Stimulated activated naive CD8-positive, alpha-beta T cell treated with anti-CD3 and anti-CD28 coated beads, Interleukin-15, Interleukin-2, amounts not matched to agents 100 ng/mL and 50 ng/mL, for 24 hours (primary cell): ENCODE measurements around the gene CELF2.

Source experiments
- H3K27ac Mint-ChIP-seq: one replicate; pipeline ENCODE4 v1.8.0; 2021; ENCODE audit warnings: mild to moderate bottlenecking, mixed read lengths
- H3K27me3 Mint-ChIP-seq: one replicate; pipeline ENCODE4 v1.8.0; 2021; ENCODE audit warnings: mixed read lengths
- H3K36me3 Mint-ChIP-seq: one replicate; pipeline ENCODE4 v1.8.0; 2021; ENCODE audit warnings: low read depth, mixed read lengths
- H3K4me1 Mint-ChIP-seq: one replicate; pipeline ENCODE4 v1.8.0; 2021; ENCODE audit warnings: low read depth, mixed read lengths
- H3K4me3 Mint-ChIP-seq: one replicate; pipeline ENCODE4 v1.8.0; 2021; ENCODE audit warnings: mild to moderate bottlenecking, mixed read lengths
- H3K9me3 Mint-ChIP-seq: one replicate; pipeline ENCODE4 v1.8.0; 2021; ENCODE audit warnings: mixed read lengths

Gene CELF2

DNA sequence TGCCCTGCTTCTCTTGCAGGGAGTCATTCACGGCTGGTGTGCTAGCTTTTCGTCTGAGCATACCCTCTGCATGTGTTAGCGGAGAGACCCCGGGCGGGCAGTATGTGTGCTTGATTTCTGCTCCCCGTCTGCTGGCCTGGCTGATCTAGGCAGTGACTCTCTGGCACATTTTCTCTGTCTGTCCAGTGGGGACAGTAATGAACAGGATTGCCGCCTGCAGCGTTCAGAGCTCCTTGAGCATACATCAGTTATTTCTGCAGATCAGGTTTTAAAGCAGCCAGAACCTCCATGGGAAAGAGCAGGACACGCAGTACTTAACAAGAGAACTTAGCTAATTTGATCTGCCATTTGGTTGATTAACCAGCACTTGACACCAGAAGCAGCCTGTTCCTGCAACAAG, 242.5 kb downstream of the CELF2 start:
- Mint-ChIP-seq H3K36me3 (peaks cover 93% of the 10 kb centered on the region), H3K4me3 (no peak overlapping the region)

DNA sequence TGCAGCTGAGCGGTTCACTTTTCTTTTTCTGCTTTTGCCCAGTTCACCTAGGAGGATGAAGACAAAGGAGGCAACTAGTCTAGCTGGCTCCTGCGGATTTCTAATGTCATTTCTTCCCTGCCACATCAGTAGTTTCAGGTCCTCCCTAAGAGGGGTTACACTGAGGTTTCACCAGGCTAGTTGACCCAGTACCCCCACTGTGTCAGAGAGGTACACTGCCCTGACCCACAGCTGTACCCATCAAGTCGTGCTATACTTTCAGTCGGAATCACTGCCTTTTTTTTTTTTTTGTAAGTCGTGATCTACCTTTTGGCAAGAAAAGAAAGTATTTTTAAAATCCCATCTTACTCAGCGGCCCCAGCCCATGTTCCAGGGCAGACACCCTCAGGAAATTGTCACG, 243.5 kb downstream of the CELF2 start:
- Mint-ChIP-seq H3K27me3 (no peaks in the 10 kb centered on the region), H3K9me3 (no peaks in the 10 kb centered on the region), H3K27ac (peak overlapping the region; percentile 65), H3K4me3 (no peak overlapping the region), H3K36me3 (peaks cover 97% of the 10 kb centered on the region), H3K4me1 (peaks cover 97% of the 10 kb centered on the region)

More for the DNA sequence above, 242.5 kb downstream of the CELF2 start:
- H3K9me3 Mint-ChIP-seq: no peaks in the 10 kb centered on the region
- peaks cover 97% of the 10 kb centered on the region for H3K4me1 Mint-ChIP-seq
- no peaks in the 10 kb centered on the region for H3K27me3 Mint-ChIP-seq
- peak overlapping the region; percentile 50 for H3K27ac Mint-ChIP-seq

DNA sequence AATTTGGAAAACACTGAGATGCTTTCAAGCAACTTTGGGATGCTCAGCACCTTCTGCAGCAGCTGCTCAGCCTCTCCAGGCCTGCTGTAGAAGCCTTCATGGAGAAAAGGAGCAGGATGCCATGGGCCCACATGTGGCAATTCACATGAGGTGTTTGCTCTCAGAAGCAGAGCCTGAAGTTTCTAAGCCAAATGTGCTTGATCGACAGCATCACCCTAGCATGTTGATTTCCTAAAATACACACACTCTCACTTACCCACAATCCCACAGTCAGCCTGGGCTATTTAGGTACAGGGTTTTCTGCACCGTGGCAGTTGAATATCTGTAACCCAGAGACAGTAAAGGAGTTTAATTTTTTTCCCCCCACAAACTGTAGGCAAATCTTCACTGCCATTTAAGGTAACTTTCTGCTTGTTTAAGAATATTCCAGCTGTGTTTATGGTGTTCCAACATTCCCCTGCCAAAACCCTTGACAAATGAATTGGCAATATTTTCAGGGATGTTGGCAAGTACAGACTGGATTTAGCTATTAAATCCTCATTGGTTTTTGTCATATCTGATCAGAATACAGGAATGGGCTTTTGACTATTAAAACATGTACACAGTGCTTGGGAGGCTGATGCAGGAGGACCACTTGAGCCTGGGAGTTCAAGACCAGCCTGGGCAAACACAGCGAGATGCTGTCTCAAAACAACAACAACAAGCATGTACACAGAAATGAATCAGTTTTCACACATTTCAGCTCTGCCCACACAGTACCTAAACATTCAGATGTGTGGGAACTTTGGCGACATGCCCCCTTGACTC, 244.2 kb downstream of the CELF2 start:
- Mint-ChIP-seq H3K27ac (peak overlapping the region; percentile 80), H3K27me3 (no peaks in the 10 kb centered on the region), H3K9me3 (no peaks in the 10 kb centered on the region), H3K4me3 (no peak overlapping the region), H3K36me3 (peaks cover 97% of the 10 kb centered on the region), H3K4me1 (peaks cover 97% of the 10 kb centered on the region)

DNA sequence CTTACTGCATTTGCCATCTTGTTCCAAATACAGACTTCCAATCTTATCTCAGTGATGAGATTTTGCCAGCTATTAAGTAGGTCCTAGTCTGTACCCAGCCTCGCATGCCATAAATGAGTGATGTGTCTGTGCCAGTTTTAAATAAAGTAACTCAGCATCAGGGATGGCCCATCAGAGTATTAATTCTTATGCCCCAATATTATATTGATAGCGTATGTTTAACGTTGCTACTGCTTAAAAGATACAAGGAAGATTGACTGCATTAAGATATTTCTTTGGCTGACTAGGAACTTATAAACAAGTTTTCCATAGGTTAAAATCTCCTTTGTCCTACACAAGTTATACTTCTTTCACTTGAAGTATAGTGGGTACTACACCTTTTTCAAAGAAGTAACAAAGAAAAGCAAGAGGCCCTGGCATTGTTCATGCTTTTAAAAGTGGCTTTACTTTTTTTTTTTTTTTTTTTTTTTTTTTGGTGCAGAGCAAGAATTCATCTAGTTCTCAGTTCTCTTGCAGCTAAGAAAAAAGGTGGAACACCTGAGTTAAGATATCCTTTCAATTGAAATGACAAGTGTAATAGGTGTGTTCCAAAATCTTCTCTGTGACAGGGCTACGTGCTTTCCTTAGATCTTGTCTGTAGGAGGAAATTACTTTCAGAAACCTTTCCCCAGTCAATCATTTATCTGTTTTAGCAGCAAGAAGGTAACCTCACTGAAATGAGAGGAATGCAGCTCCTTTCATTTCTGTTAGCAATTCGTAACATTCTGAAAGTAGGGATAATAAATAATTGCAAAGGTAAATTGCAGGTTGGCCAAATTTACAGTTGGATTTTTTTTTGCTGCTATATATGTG, 245.0 kb downstream of the CELF2 start:
- Mint-ChIP-seq H3K4me3 (no peak overlapping the region), H3K9me3 (no peaks in the 10 kb centered on the region), H3K27me3 (no peaks in the 10 kb centered on the region), H3K4me1 (peaks cover 97% of the 10 kb centered on the region), H3K27ac (peak overlapping the region; percentile 80), H3K36me3 (peaks cover 97% of the 10 kb centered on the region)

DNA sequence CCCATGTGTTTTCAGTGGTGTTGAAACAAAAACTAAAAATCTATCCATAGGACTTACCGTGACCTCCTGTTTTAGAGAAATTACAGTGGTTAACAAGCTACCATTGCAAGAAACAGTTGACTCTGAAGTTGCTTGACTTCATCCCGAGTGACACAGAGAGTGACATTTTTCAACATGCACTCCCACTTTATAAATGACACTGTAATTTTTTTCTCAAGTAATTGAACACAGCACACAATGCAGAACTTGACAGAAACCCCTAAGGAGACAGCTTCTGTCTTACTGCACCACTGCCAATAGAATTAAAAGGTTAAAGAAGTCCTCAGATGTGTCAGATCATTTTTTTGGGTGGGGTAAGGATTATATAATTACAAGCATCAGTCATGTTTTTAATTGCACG, 246.1 kb downstream of the CELF2 start:
- peak overlapping the region; percentile 57 for H3K27ac Mint-ChIP-seq
- peak overlapping the region; percentile 4 for H3K4me3 Mint-ChIP-seq
- peaks cover 94% of the 10 kb centered on the region for H3K4me1 Mint-ChIP-seq
- peaks cover 94% of the 10 kb centered on the region for H3K36me3 Mint-ChIP-seq
- H3K27me3 Mint-ChIP-seq: no peaks in the 10 kb centered on the region
- no peaks in the 10 kb centered on the region for H3K9me3 Mint-ChIP-seq

DNA sequence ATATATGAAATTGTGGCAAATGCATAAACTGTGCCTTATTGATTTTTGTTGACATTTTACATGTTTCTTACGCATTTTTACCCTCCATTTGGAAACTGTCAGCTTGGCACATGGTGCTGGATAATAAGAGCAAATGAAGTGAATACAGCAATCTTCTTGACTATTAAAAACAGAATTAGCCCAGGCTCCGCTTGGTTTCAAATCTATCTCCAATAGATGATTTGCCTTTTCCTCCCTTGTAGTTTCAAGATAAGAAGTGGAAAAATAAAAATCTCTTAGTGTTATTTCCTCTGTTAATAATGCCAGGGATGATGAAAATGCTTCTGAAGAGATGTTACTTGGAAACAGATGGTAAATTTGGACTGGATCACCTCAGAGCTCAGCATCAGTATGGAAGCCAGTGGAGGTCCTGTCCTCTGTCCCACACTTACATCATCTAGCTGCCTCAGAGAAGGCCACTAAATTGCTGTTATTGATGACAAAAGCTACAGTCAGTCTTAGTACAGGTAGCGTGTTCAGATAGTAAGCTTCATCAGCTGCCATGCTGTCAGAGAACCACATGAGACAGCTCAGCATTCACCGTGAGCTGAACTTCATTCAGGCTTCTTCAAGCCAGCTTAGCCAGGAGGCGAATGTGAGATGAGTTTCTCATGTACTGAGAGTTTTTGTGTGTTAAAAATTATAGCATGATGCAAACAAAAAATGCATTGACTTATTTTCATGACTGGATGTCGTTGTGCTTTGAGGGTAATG, 246.8 kb downstream of the CELF2 start:
- Mint-ChIP-seq H3K36me3 (peaks cover 94% of the 10 kb centered on the region), H3K9me3 (no peaks in the 10 kb centered on the region), H3K4me3 (no peak overlapping the region), H3K27ac (peak overlapping the region; percentile 59), H3K4me1 (peaks cover 95% of the 10 kb centered on the region), H3K27me3 (no peaks in the 10 kb centered on the region)

DNA sequence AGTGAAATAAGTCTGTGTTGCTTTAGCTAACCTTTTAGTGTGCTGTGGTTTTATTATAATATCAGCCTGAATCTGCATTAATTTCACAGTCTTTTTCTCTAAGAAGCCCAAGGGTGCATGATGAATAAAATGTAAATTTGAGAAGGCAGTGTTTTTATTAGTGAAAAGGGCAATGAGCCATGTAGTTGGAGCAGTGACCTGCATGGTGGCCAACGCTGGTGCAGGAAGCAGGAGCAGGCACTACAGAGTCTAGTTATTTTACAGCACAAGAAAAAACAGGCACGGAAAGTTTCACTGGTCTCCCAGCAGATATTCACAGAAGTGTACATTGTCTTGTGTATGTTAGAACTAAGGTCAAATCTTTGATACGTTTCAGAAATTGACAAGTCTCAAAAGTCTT, 247.8 kb downstream of the CELF2 start:
- Mint-ChIP-seq H3K27me3 (no peaks in the 10 kb centered on the region), H3K9me3 (no peaks in the 10 kb centered on the region), H3K27ac (peak overlapping the region; percentile 19), H3K36me3 (peaks cover 94% of the 10 kb centered on the region), H3K4me1 (peaks cover 95% of the 10 kb centered on the region), H3K4me3 (no peak overlapping the region)

DNA sequence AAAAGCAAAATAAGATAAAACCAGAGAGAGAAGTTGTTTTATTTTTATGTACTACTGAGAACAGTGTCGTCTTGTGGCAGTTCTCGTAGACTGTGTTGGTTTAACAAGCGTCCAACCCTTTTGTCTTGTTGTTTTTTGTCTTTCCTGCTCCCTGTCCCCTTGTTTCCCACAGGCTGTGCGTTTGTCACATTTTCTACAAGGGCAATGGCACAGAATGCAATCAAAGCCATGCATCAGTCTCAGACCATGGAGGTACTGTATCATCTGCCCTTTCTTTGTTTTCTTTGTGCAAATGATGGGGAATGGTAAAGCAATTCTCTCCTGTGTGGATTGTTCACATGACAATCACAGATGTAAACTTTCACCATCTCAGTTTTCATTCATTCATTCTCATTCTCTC, 248.8 kb downstream of the CELF2 start:
- no peaks in the 10 kb centered on the region for H3K27me3 Mint-ChIP-seq
- H3K27ac Mint-ChIP-seq: peak overlapping the region; percentile 12
- peaks cover 95% of the 10 kb centered on the region for H3K4me1 Mint-ChIP-seq
- no peaks in the 10 kb centered on the region for H3K9me3 Mint-ChIP-seq
- peaks cover 96% of the 10 kb centered on the region for H3K36me3 Mint-ChIP-seq
- H3K4me3 Mint-ChIP-seq: no peak overlapping the region

DNA sequence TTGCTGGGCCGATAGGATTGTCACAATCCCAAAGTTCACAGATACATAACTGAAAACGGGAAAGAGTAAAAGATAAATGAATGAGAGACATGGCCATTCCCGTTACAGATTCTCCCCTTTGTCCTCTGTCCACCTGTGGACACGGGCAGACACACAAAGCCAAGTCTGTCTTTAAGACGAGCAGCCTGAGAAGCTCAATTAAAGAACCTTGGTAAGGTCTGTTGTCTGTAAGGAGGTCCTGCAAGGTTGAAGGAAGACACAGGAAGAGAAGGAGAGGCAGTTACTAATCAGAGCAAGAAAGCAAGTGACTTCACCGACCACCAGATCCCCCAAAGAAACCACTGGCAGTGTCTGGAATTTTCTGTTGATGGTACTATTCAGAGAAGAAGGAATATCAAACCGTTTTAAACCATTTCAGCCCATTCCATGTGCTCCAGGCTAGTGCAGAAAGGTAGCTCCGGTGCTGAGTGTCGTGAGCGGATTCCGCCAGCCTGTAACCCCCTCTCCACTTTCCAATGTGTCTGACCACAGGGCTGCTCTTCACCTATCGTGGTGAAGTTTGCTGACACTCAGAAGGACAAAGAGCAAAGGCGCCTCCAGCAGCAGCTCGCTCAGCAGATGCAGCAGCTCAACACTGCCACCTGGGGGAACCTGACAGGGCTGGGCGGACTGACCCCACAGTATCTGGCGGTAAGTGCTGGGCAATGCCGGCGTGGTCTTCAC, 252.6 kb downstream of the CELF2 start:
- Mint-ChIP-seq H3K27me3 (no peaks in the 10 kb centered on the region), H3K36me3 (peaks cover 91% of the 10 kb centered on the region), H3K4me3 (peak overlapping the region; percentile 1), H3K9me3 (no peaks in the 10 kb centered on the region), H3K27ac (peak overlapping the region; percentile 88), H3K4me1 (peaks cover 91% of the 10 kb centered on the region)

DNA sequence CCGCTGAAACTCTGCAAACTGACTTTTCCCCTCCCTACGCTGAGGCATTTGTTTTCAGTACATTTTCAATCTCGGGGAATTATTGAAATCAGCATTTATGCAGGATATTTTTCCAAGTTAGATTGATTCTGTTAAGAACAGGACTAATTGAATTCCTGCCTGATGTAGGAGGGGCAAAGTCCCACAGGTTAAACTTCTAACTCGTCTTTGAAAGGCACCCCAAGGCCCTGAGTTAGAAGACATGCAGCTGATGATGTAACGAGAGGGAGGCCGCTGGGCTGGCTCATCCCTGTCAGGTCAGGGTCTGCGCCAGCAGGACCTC, 253.1 kb downstream of the CELF2 start:
- peak overlapping the region; percentile 88 for H3K27ac Mint-ChIP-seq
- H3K9me3 Mint-ChIP-seq: no peaks in the 10 kb centered on the region
- peaks cover 91% of the 10 kb centered on the region for H3K36me3 Mint-ChIP-seq
- peaks cover 90% of the 10 kb centered on the region for H3K4me1 Mint-ChIP-seq
- H3K4me3 Mint-ChIP-seq: no peak overlapping the region
- H3K27me3 Mint-ChIP-seq: no peaks in the 10 kb centered on the region

DNA sequence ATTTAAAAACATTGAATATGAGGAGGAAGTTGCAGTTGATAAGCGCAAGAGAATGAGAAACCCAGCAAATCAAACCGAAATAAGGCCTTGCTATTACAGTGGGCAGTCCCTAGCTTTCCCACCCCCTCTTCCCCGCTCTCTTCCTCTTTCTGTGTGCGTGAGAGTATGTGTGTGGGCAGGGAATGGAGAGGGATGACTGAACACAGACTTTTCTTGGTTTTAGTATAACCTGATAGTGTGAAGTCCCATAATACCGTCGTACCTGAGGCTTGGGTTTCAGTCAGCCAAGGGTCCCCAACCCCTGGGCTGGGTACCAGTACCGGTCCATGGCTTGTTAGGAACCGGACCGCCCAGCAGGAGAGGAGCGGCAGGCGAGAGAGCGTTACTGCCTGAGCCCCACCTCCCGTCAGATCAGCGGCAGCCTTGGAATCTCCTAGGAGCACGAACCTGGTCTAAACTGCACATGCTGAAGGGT, 255.3 kb downstream of the CELF2 start:
- Mint-ChIP-seq H3K4me3 (no peak overlapping the region), H3K9me3 (no peaks in the 10 kb centered on the region), H3K27ac (peak overlapping the region; percentile 93)

DNA sequence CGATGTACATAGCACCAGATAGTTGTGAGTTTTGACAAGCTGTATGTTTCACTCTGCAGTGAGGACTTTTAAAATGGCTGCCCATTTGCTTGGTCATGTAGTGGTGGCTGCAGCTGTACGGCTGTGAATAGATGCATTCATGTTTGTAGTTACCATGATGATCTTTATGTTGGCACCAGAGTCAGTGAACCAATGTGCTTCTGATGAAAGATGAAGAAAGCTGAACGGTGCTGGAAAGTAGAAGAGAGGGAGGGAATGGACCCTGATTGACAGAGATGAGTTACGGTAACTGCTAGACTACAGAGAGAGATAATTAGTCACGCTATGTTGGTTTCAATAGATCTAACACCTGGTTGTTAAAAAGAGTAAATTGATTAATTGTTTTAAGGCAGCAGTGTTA, 256.8 kb downstream of the CELF2 start:
- Mint-ChIP-seq H3K4me1 (peaks cover 71% of the 10 kb centered on the region), H3K36me3 (peaks cover 91% of the 10 kb centered on the region), H3K4me3 (no peak overlapping the region), H3K9me3 (no peaks in the 10 kb centered on the region), H3K27me3 (no peaks in the 10 kb centered on the region), H3K27ac (peak overlapping the region; percentile 64)

More for the DNA sequence above, 255.3 kb downstream of the CELF2 start:
- H3K4me1 Mint-ChIP-seq: peaks cover 85% of the 10 kb centered on the region
- H3K27me3 Mint-ChIP-seq: no peaks in the 10 kb centered on the region
- H3K36me3 Mint-ChIP-seq: peaks cover 89% of the 10 kb centered on the region

DNA sequence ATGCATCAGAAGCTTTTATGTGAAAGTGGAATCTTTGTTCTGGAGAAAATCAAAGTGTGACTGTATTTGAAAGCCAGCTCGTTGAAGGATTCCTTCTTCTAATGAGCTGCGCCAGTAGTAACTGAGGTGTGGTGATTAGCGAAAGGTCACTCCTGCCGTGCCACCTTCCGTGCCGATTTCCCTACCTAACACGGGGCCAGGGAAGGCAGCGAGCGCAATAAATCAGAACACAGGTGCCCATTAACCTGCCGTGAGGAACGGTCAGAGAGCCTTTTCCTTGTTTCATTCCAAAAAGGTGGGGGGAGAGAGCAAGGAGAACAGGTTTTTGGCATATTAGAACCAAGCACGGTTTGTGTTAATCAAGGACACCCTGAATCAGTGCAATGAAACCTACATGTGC, 258.0 kb downstream of the CELF2 start:
- H3K27me3 Mint-ChIP-seq: no peaks in the 10 kb centered on the region
- H3K36me3 Mint-ChIP-seq: peaks cover 83% of the 10 kb centered on the region
- peaks cover 59% of the 10 kb centered on the region for H3K4me1 Mint-ChIP-seq
- H3K27ac Mint-ChIP-seq: peak overlapping the region; percentile 64
- no peaks in the 10 kb centered on the region for H3K9me3 Mint-ChIP-seq
- no peak overlapping the region for H3K4me3 Mint-ChIP-seq

DNA sequence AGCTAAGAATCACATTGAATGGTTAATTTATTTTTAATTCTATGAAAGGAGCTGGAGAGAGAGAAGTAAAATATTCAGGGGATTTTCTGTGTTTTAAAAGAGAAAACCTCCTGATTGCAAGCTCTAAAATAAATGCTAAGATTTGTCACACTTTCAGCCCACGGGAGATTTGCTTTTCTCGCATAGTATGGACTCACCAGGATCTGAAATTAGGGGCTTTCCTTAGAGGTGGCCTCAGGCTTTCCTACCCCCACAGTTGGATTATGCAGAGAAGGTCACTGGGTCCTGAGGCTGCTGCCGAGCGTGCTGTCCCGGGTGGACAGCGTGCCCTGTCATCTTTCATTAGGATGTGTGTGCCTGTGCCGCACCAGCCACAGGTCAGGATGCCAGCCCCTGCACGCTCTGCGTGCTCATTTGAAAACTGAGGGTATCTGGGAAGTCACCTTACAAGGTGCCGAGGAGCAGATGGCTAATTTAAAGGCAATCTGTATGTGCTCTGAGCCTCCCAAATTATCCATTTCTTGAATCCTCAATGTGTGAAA, 258.8 kb downstream of the CELF2 start:
- peak overlapping the region; percentile 64 for H3K27ac Mint-ChIP-seq
- H3K4me3 Mint-ChIP-seq: no peak overlapping the region
- no peaks in the 10 kb centered on the region for H3K9me3 Mint-ChIP-seq
- H3K36me3 Mint-ChIP-seq: peaks cover 75% of the 10 kb centered on the region
- no peaks in the 10 kb centered on the region for H3K27me3 Mint-ChIP-seq
- peaks cover 59% of the 10 kb centered on the region for H3K4me1 Mint-ChIP-seq
